SK-N-MC (cell line): Measurements from ENCODE around the gene TERB2.
"Not testable (repeated sequence)": the region's sequence is repeated elsewhere in the genome, so short reads cannot be mapped to it uniquely, and the experiment has no call there.

ENCODE experiments used
- EZH2 ChIP-seq: fragments of 200-600 bp; sonication (generic); IDR thresholded peaks from one replicate; pipeline ENCODE4 v1.6.1; 2017; ENCODE audit warnings: antibody characterized with exemption
- POLR2AphosphoS5 ChIP-seq: IDR thresholded peaks from 2 replicates; pipeline ENCODE4 v1.6.1; 2012; ENCODE audit warnings: mild to moderate bottlenecking, low read depth, low read length, borderline replicate concordance

- TF ChIP-seq POLR2AphosphoS5, EZH2: not testable (repeated sequence)
Measured at GRCh38 chr15:44958302-44958701, 1.8 kb downstream of the TERB2 start.
